SIG-M5 treated with dmso at 0.1 percent for 504 hours (cell line): Measurements from ENCODE around the gene SPHK2.

Experiments used
- DNase-seq: peaks from one replicate; lab custom pipeline; 2025; ENCODE audit not compliant: unreplicated experiment; lab: John Stamatoyannopoulos, UW

SPHK2 gene

GRCh38 chr19:48635966-48636858, 16.9 kb downstream of the SPHK2 start:
- DNase-seq, result no peak

GRCh38 chr19:48636859-48637448, 17.6 kb downstream of the SPHK2 start, which contains the start of gene DBP:
Gene DBP (minus strand): TSS chr19:48637379. CDS start chr19:48636994, 385 bp downstream.
- peak; percentile 71 for DNase-seq

- DNase-seq, result peak; percentile 100
These were observed 18.2 kb downstream of the SPHK2 start for GRCh38 chr19:48637449-48637947.

- DNase-seq, result peak; percentile 89
These were observed 18.9 kb downstream of the SPHK2 start for GRCh38 chr19:48637948-48638830.

- DNase-seq, result no peak
These were observed 19.6 kb downstream of the SPHK2 start for GRCh38 chr19:48638831-48639381.

- DNase-seq, result no peak
These were observed 20.4 kb downstream of the SPHK2 start for GRCh38 chr19:48639483-48640375.

GRCh38 chr19:48641850-48642249, 22.5 kb downstream of the SPHK2 start:
- DNase-seq, result no peak

- DNase-seq, result no peak
These were observed 23.6 kb downstream of the SPHK2 start for GRCh38 chr19:48642862-48643261.

- no peak for DNase-seq
These were observed 25.0 kb downstream of the SPHK2 start for GRCh38 chr19:48644355-48644754.

GRCh38 chr19:48644839-48645619, 25.7 kb downstream of the SPHK2 start:
- DNase-seq, result peak; percentile 49

GRCh38 chr19:48645620-48646000, 26.3 kb downstream of the SPHK2 start:
- no peak for DNase-seq

GRCh38 chr19:48646001-48646721, 26.9 kb downstream of the SPHK2 start, which contains the start of gene CA11:
Gene CA11 (minus strand): TSS chr19:48646187. CDS start chr19:48645632, 555 bp downstream.
- DNase-seq, result peak; percentile 81

GRCh38 chr19:48646722-48647216, 27.5 kb downstream of the SPHK2 start:
- no peak for DNase-seq

- no peak for DNase-seq
These were observed 28.8 kb downstream of the SPHK2 start for GRCh38 chr19:48648134-48648533.

- no peak for DNase-seq
These were observed 31.8 kb downstream of the SPHK2 start for GRCh38 chr19:48650974-48651682.

- no peak for DNase-seq
These were observed 32.4 kb downstream of the SPHK2 start for GRCh38 chr19:48651683-48652048.

GRCh38 chr19:48654299-48655059, 35.2 kb downstream of the SPHK2 start:
- DNase-seq, result no peak
